ENCODE data around the gene SLC66A2.

DNA sequence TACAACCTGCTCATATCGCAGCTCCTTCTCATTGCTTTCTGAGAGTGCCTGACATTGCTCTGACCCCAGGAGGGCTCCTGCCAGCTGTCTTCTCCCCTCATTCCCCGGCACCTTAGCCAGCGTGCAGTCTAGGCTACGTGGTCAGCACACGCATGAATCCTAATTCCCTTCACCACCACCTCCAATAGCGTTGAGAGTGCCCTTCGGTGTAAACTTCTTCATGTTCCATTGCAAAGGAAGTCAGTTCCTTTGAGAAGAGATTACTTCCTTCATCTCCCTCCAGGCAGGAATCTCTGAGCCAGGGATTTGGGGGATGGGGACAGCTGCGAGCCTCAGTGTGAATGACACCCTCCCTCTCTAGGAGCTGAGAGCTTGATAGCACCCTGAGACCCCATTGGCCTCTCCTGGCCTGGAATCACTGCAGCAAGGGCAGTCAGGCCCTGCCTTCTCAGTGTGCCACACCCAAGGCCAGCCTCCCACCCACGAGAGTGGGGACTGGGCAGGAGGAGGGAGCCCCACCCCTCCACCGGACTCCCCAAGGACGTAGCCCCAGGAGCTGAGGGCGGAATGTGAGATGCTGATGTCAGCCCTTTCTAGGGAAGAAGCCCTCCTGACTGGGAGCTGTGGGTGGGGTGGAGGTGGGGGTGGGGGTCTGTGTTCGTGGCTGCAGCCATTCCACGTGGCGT lies 53.4 kb downstream of the SLC66A2 start:
- TF ChIP-seq, protein P1, sequence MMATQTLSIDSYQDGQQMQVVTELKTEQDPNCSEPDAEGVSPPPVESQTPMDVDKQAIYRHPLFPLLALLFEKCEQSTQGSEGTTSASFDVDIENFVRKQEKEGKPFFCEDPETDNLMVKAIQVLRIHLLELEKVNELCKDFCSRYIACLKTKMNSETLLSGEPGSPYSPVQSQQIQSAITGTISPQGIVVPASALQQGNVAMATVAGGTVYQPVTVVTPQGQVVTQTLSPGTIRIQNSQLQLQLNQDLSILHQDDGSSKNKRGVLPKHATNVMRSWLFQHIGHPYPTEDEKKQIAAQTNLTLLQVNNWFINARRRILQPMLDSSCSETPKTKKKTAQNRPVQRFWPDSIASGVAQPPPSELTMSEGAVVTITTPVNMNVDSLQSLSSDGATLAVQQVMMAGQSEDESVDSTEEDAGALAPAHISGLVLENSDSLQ (IDR thresholded peaks at IDR 0.05): no peak
- TF ChIP-seq, protein P2, sequence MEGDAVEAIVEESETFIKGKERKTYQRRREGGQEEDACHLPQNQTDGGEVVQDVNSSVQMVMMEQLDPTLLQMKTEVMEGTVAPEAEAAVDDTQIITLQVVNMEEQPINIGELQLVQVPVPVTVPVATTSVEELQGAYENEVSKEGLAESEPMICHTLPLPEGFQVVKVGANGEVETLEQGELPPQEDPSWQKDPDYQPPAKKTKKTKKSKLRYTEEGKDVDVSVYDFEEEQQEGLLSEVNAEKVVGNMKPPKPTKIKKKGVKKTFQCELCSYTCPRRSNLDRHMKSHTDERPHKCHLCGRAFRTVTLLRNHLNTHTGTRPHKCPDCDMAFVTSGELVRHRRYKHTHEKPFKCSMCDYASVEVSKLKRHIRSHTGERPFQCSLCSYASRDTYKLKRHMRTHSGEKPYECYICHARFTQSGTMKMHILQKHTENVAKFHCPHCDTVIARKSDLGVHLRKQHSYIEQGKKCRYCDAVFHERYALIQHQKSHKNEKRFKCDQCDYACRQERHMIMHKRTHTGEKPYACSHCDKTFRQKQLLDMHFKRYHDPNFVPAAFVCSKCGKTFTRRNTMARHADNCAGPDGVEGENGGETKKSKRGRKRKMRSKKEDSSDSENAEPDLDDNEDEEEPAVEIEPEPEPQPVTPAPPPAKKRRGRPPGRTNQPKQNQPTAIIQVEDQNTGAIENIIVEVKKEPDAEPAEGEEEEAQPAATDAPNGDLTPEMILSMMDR (IDR thresholded peaks at IDR 0.05 in 2 of 3, conservative IDR thresholded peaks at IDR 0.05 in 1 of 3; ENCODE audit: control insufficient read depth in 2 of 3, extremely low read depth in 1 of 3, insufficient read depth in 1 of 3, low read depth in 3 of 3, low read length in 3 of 3): no peak
- no peak for TF ChIP-seq RELA (IDR thresholded peaks at IDR 0.05; ENCODE audit: borderline replicate concordance, partially characterized antibody)
- no peak for TF ChIP-seq CREB1 (IDR thresholded peaks at IDR 0.05; ENCODE audit: low read depth)

Data from GM12878 (cell line).